ENCODE results near the gene SHROOM3.

- no peak for TF ChIP-seq POLR2A (IDR thresholded peaks at IDR 0.05)
- no peak for TF ChIP-seq EP300 (IDR thresholded peaks at IDR 0.05)
- TF ChIP-seq CTCF (IDR thresholded peaks at IDR 0.05) = no peak
Measured at GRCh38 chr4:76544725-76545124, 109.7 kb downstream of the SHROOM3 start.
